ENCODE measurements around the gene UBB. TPM values are rescaled to one million over a fixed set of nuclear protein-coding genes. Genes with fewer than 3 reads are reported as not detected.

UBB gene
- total RNA-seq, 6 experiments from 2014 or later = 1,553 to 1,785 (median 1,678) TPM

DNA sequence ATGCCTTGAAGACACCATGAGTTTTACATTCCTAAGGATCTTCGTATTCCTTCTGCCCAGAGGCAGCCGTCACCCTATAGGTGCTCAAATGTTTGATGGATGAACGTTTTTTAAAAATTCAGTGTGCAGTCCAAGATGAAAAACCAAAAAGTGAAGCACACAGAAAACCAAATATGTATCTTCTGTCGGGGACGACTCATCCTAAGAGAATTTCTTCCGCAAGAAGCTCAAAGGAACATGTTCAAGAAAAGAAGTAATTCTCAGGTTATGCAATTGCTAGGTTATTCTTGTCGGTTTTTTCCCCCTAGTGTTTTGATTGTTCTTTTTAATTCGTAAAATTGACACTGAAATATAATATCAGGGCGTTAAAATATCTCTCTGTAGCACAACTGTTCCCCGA is 29.1 kb upstream of the UBB start:
- DNase-seq = peak; percentile 15
- Mint-ChIP-seq H3K27ac (peak overlapping the region; percentile 76), H3K27me3 (ENCODE audit: insufficient read depth) (peaks cover 7% of the 10 kb centered on the region), H3K4me3 (peak overlapping the region; percentile 92), H3K4me1 (ENCODE audit: low read depth) (peaks cover 15% of the 10 kb centered on the region), H3K9me3 (no peaks in the 10 kb centered on the region), H3K36me3 (ENCODE audit: low read depth) (no peaks in the 10 kb centered on the region; the same call in 1 of the 2 replicates)
- TF ChIP-seq, protein P1, sequence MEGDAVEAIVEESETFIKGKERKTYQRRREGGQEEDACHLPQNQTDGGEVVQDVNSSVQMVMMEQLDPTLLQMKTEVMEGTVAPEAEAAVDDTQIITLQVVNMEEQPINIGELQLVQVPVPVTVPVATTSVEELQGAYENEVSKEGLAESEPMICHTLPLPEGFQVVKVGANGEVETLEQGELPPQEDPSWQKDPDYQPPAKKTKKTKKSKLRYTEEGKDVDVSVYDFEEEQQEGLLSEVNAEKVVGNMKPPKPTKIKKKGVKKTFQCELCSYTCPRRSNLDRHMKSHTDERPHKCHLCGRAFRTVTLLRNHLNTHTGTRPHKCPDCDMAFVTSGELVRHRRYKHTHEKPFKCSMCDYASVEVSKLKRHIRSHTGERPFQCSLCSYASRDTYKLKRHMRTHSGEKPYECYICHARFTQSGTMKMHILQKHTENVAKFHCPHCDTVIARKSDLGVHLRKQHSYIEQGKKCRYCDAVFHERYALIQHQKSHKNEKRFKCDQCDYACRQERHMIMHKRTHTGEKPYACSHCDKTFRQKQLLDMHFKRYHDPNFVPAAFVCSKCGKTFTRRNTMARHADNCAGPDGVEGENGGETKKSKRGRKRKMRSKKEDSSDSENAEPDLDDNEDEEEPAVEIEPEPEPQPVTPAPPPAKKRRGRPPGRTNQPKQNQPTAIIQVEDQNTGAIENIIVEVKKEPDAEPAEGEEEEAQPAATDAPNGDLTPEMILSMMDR (IDR thresholded peaks at IDR 0.05) = 0 out of 2 replicates have a peak, but pooled peaks have one; percentile 9

DNA sequence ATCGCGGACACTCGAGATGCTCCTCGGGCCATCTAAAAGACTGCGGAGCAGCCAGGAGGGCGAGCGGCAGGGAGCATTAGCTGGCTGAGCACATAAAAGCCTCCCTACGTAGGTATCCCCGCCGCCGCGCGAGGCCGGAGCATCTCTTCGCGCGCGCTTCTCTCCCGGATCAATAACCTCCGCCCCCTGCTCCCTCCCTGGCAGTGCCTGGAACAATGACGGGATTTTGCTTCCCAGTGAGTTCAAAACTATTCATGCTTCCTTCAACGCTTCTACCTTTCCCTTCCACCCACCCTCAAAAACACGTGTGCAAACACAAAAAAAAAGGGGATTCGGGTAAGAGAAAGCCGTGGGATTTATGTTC is 28.6 kb upstream of the UBB start:
- H3K4me3 Mint-ChIP-seq = peak overlapping the region; percentile 92
- peaks cover 15% of the 10 kb centered on the region for H3K4me1 Mint-ChIP-seq (ENCODE audit: low read depth)
- H3K27ac Mint-ChIP-seq = peak overlapping the region; percentile 76

DNA sequence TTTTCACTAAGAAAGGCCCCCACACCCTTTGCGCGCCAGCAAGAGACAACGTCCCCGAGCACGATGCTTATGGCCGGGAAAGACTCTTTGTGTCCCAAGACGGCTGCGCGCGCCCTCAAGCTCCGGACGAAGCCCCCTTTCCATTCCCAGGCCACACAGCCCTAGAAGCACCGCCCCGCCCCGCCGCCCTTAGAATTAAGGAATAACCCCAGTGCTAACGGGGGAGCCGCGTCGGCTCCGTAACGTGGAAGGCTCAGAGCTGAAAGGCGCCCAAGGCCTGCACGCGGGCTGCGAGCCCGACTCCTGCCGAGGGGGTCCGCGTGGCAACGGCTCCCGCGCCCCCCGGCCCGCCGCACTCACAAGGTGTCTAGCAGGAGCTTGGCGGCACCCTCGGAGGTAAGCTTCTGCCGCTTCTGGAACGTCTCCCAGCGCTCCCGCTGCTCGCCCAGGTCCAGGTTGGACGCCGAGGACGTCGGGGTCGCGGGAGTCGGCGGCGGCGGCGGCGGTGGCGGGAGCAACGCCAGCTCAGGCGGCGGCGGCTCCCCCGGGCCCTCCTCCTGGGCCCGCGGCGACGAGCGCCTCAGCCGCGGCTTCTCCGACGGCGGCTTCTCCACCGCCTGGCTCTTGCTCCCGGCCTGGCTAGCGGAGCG is 28.1 kb upstream of the UBB start:
- Mint-ChIP-seq H3K36me3 (ENCODE audit: low read depth) (no peaks in the 10 kb centered on the region; the same call in 1 of the 2 replicates), H3K4me3 (peak overlapping the region; percentile 92), H3K9me3 (no peaks in the 10 kb centered on the region), H3K27me3 (ENCODE audit: insufficient read depth) (peaks cover 7% of the 10 kb centered on the region), H3K27ac (peak overlapping the region; percentile 76), H3K4me1 (ENCODE audit: low read depth) (peaks cover 15% of the 10 kb centered on the region)
- TF ChIP-seq, protein P1 (IDR thresholded peaks at IDR 0.05) = no peak
- no peak for DNase-seq

More for the DNA sequence above, 28.6 kb upstream of the UBB start:
- TF ChIP-seq, protein P1 (IDR thresholded peaks at IDR 0.05) = no peak
- no peaks in the 10 kb centered on the region for H3K9me3 Mint-ChIP-seq
- DNase-seq = peak; percentile 11
- no peaks in the 10 kb centered on the region; the same call in 1 of the 2 replicates for H3K36me3 Mint-ChIP-seq (ENCODE audit: low read depth)
- H3K27me3 Mint-ChIP-seq (ENCODE audit: insufficient read depth) = peaks cover 7% of the 10 kb centered on the region

DNA sequence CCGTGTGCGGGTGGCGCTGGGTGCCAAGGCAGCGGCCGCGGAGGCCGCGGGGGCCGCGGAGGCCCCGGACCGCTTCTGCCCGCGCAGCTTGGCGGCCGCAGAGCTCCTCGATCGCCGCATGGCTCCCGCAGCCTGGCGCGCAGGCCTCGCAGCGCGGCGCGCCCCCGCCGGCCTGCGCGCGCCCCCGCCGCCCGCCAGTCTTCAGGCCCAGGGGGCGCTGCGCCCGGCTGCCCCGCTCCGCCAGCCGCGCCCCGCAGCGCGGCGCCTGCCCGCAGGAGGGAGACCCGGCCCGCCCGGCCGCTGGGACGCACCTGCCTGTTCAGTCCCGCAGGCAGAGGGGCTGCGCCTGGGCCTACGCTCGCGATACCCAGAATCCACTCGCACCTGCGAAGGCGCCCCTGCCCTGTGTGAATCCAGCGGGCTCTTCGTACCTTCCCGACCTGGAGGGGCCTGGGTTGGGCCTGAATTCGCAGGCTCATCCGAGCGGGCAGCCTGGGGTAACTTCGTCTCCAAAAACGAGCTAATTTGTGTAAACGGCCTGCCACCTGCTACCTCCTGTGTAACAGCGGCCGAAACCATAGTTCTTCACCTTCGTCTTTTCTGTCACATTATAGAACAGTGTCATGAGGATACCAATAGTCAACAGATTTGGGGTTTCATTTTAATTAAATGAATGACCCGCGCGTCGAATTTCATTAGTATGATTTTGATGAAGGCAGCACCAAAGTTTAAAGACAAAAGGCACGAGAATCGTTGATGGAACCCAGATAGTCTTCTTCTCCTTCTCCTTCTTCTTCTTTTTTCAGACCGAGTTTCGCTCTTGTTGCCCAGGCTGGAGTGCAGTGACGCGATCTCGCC is 27.3 kb upstream of the UBB start, which contains the start of gene CENPV:
CENPV (minus strand) TSS at position 153 of the 858 bp plus-strand sequence; CDS start at position 120, 33 bp downstream.
- TF ChIP-seq, protein P1 (IDR thresholded peaks at IDR 0.05) = peak; percentile 22; the same call in 1 of the 2 replicates
- peaks cover 13% of the 10 kb centered on the region for H3K27me3 Mint-ChIP-seq (ENCODE audit: insufficient read depth)
- H3K4me1 Mint-ChIP-seq (ENCODE audit: low read depth) = peaks cover 15% of the 10 kb centered on the region
- H3K9me3 Mint-ChIP-seq = no peaks in the 10 kb centered on the region
- H3K27ac Mint-ChIP-seq = peak within 1 kb of the TSS; percentile 76
- DNase-seq = no peak
- peak within 1 kb of the TSS; percentile 92 for H3K4me3 Mint-ChIP-seq
- no peaks in the 10 kb centered on the region; the same call in 1 of the 2 replicates for H3K36me3 Mint-ChIP-seq (ENCODE audit: low read depth)

DNA sequence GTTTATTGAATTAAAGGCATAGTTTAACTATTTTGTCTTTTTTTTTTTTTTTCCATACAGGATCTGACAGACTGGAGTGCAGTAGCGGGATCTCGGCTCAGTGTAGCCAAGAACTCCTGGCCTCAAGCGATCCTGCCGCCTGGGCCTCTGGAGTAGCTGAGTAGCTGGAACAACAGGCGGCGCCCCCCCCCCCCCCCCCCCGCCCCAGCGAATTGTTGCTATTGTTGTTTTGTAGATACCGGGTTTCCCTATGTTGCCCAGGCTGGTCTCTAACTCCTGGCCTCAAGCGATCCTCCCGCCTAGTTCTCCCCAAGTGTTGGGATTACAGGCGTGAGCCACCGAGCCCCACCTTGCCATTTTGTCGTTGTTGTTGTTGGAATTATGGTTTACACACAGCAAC is 26.3 kb upstream of the UBB start:
- Mint-ChIP-seq H3K9me3 (no peaks in the 10 kb centered on the region), H3K27ac (no peak overlapping the region), H3K4me3 (peak overlapping the region; percentile 53; the same call in 1 of the 2 replicates), H3K36me3 (ENCODE audit: low read depth) (no peaks in the 10 kb centered on the region; the same call in 1 of the 2 replicates), H3K27me3 (ENCODE audit: insufficient read depth) (peaks cover 13% of the 10 kb centered on the region), H3K4me1 (ENCODE audit: low read depth) (peaks cover 15% of the 10 kb centered on the region)
- TF ChIP-seq, protein P1 (IDR thresholded peaks at IDR 0.05) = no peak
- DNase-seq = no peak
